PC-3 (cell line): ENCODE data around the gene THEMIS. TPM values are rescaled to one million over a fixed set of nuclear protein-coding genes. Genes with fewer than 3 reads are reported as not detected.

Experiments
- ATAC-seq: fragments of 200-7000 bp; cut with Tn5 transposase; 2 replicates; pipeline ENCODE4 v1.9.1; 2020; ENCODE audit warnings: mild to moderate bottlenecking, moderate library complexity
- Bru-seq: library from RNA; stranded (reverse); fragments of 400-500 nt; gene quantifications from one replicate; lab custom pipeline; 2021; lab: Mats Ljungman, UMichigan
- BruChase-seq, 2 experiments: library from RNA; stranded (reverse); fragments of 400-500 nt; gene quantifications; one replicate each; lab custom pipeline; 2021; lab: Mats Ljungman, UMichigan
- BruUV-seq: library from RNA; stranded (reverse); fragments of 400-500 nt; replicated peaks from 2 replicates; lab custom pipeline; 2021; lab: Mats Ljungman, UMichigan
- CTCF ChIA-PET: fragments of 300-600 bp; sonication (Branson Sonifier 250); formaldehyde crosslinking; loops from one replicate; lab custom pipeline; 2022; ENCODE audit warnings: antibody characterized with exemption; lab: Charles Lee
- POLR2A ChIA-PET: fragments of 300-600 bp; sonication (Branson Sonifier 250); formaldehyde crosslinking; loops from one replicate; lab custom pipeline; 2022; ENCODE audit warnings: antibody characterized with exemption; ENCODE audit not compliant: unreplicated experiment; lab: Charles Lee
- DNase-seq: peaks from one replicate; pipeline ENCODE4 v3.0.0-alpha.2; 2015
- H2AFZ ChIP-seq: fragments of 300-600 bp; sonication (generic); 2 replicates; pipeline ENCODE4 v1.6.0; 2016; ENCODE audit warnings: antibody characterized with exemption, low read length
- H3F3A ChIP-seq: fragments of 300-600 bp; sonication (generic); one replicate; pipeline ENCODE4 v1.6.0; 2017; ENCODE audit warnings: antibody characterized with exemption, low read length, control low read depth, mild to moderate bottlenecking; ENCODE audit not compliant: unreplicated experiment
- H3K27ac ChIP-seq: fragments of 300-600 bp; sonication (generic); 2 replicates; pipeline ENCODE4 v1.5.1; 2016; ENCODE audit warnings: mild to moderate bottlenecking, low read length
- H3K27me3 ChIP-seq: fragments of 300-600 bp; sonication (generic); 2 replicates; pipeline ENCODE4 v1.6.1; 2016; ENCODE audit warnings: low read length, mixed read lengths
- H3K36me3 ChIP-seq: fragments of 300-600 bp; sonication (generic); 2 replicates; pipeline ENCODE4 v1.6.1; 2016; ENCODE audit warnings: low read depth, mixed run types, low read length, mixed read lengths
- H3K4me1 ChIP-seq: fragments of 300-600 bp; sonication (generic); 2 replicates; pipeline ENCODE4 v1.5.1; 2016; ENCODE audit warnings: low read length; ENCODE audit not compliant: insufficient read depth
- H3K4me2 ChIP-seq: fragments of 300-600 bp; sonication (generic); 2 replicates; pipeline ENCODE4 v1.6.0; 2016; ENCODE audit warnings: low read length
- H3K4me3 ChIP-seq: fragments of 300-600 bp; sonication (generic); 2 replicates; pipeline ENCODE4 v1.5.1; 2016; ENCODE audit warnings: mild to moderate bottlenecking, low read length, mixed read lengths
- H3K79me2 ChIP-seq: fragments of 300-600 bp; sonication (generic); 2 replicates; pipeline ENCODE4 v1.6.1; 2017; ENCODE audit warnings: low read length, mixed read lengths
- H3K9ac ChIP-seq: fragments of 300-600 bp; sonication (generic); 2 replicates; pipeline ENCODE4 v1.6.0; 2016; ENCODE audit warnings: mild to moderate bottlenecking, low read length
- H3K9me2 ChIP-seq: fragments of 300-600 bp; sonication (generic); replicated peaks from 2 replicates; pipeline ENCODE4 v1.6.1; 2016; ENCODE audit warnings: mixed run types, low read length, mixed read lengths
- H3K9me3 ChIP-seq: fragments of 300-600 bp; sonication (generic); 2 replicates; pipeline ENCODE4 v1.6.1; 2016; ENCODE audit warnings: low read length, mixed read lengths
- H4K20me1 ChIP-seq: fragments of 300-600 bp; sonication (generic); 2 replicates; pipeline ENCODE4 v1.6.1; 2016; ENCODE audit warnings: low read length, mixed read lengths
- EZH2 ChIP-seq: fragments of 300-600 bp; sonication (generic); IDR thresholded peaks from one replicate; pipeline ENCODE4 v1.6.1; 2017; ENCODE audit warnings: antibody characterized with exemption, mild to moderate bottlenecking, low read length; ENCODE audit not compliant: unreplicated experiment
- EZH2phosphoT487 ChIP-seq: fragments of 300-600 bp; sonication (generic); IDR thresholded peaks from 2 replicates; pipeline ENCODE4 v1.6.1; 2018; ENCODE audit warnings: mild to moderate bottlenecking, antibody characterized with exemption, low read length, borderline replicate concordance
- intact Hi-C: fragments of 100-400 bp; cut with micrococcal nuclease; formaldehyde crosslinking; loops from 2 replicates; pipeline ENCODE4 v1.9.0; 2023
- long read RNA-seq: library from polyadenylated mRNA; unstranded; transcript quantifications from one replicate; pipeline ENCODE4 v2.0.0, GENCODE V29; 2021; ENCODE audit not compliant: unreplicated experiment
- total RNA-seq: library from RNA; depleted of rRNA; stranded (reverse); fragments of >200 nt; gene quantifications from 2 replicates; pipeline ENCODE4 v1.2.3, GENCODE V29; 2014; rRNA removed
- TF ChIP-seq, protein P1 (sequence below): fragments of 300-600 bp; sonication (generic); conservative IDR thresholded peaks from 2 replicates; pipeline ENCODE4 v1.5.1; 2017; ENCODE audit warnings: antibody characterized with exemption, low read depth, mild to moderate bottlenecking, low read length

Gene THEMIS, protein sequence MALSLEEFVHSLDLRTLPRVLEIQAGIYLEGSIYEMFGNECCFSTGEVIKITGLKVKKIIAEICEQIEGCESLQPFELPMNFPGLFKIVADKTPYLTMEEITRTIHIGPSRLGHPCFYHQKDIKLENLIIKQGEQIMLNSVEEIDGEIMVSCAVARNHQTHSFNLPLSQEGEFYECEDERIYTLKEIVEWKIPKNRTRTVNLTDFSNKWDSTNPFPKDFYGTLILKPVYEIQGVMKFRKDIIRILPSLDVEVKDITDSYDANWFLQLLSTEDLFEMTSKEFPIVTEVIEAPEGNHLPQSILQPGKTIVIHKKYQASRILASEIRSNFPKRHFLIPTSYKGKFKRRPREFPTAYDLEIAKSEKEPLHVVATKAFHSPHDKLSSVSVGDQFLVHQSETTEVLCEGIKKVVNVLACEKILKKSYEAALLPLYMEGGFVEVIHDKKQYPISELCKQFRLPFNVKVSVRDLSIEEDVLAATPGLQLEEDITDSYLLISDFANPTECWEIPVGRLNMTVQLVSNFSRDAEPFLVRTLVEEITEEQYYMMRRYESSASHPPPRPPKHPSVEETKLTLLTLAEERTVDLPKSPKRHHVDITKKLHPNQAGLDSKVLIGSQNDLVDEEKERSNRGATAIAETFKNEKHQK
- total RNA-seq (not detected in 2 replicates), Bru-seq, nascent RNA (percentile 5 among the genes with signal in this experiment), BruChase-seq, experiment 1, labeled RNA remaining after a 6-hour chase (percentile 18 among the genes with signal in this experiment), BruChase-seq, experiment 2, labeled RNA remaining after a 2-hour chase (percentile 28 among the genes with signal in this experiment)
- long read RNA-seq, result 0 reads

DNA sequence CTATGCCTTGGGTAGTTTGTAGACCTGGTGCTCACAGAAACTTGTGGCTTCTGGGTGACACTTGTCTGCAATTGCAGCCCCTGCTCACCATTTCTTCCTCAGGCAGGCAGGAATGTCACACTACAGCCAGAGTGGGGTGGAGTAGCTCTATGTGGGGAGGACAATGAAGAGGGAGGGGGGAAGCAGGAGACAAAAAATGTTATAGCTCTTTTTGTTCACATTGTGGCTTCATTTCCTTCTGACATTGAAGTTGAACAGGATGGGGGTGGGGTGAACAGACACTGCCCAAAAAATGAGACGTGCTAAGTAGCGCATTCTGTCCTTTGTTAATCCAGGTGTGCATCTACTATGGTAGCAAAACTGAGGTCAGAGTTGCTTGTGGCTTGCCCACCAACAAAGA, at the start of gene THEMIS:
THEMIS (minus strand) TSS at position 124 of the 400 bp plus-strand sequence. CDS start 126 bp downstream, outside the sequence.
- DNase-seq (no peak), ATAC-seq (no peak)
- Histone ChIP-seq H3K9me2 (no peaks in the 10 kb centered on the region), H3K27ac (no peak within 1 kb of the TSS), H4K20me1 (no peaks in the 10 kb centered on the region), H3K36me3 (no peaks in the 10 kb centered on the region), H3K4me1 (no peaks in the 10 kb centered on the region), H3K4me3 (no peak within 1 kb of the TSS), H2AFZ (no peak within 1 kb of the TSS), H3K79me2 (no peaks in the 10 kb centered on the region), H3K4me2 (no peak within 1 kb of the TSS), H3F3A (no peaks in the 10 kb centered on the region), H3K9me3 (no peaks in the 10 kb centered on the region), H3K9ac (no peak within 1 kb of the TSS), H3K27me3 (no peaks in the 10 kb centered on the region)
- ChIA-PET CTCF (no interaction called here), POLR2A (no interaction called here)
- TF ChIP-seq EZH2 (no peak), EZH2phosphoT487 (no peak)
- TF ChIP-seq, protein P1, sequence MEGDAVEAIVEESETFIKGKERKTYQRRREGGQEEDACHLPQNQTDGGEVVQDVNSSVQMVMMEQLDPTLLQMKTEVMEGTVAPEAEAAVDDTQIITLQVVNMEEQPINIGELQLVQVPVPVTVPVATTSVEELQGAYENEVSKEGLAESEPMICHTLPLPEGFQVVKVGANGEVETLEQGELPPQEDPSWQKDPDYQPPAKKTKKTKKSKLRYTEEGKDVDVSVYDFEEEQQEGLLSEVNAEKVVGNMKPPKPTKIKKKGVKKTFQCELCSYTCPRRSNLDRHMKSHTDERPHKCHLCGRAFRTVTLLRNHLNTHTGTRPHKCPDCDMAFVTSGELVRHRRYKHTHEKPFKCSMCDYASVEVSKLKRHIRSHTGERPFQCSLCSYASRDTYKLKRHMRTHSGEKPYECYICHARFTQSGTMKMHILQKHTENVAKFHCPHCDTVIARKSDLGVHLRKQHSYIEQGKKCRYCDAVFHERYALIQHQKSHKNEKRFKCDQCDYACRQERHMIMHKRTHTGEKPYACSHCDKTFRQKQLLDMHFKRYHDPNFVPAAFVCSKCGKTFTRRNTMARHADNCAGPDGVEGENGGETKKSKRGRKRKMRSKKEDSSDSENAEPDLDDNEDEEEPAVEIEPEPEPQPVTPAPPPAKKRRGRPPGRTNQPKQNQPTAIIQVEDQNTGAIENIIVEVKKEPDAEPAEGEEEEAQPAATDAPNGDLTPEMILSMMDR, result no peak
- intact Hi-C loops, result no loop called here
- BruUV-seq, result no TSS peak

DNA sequence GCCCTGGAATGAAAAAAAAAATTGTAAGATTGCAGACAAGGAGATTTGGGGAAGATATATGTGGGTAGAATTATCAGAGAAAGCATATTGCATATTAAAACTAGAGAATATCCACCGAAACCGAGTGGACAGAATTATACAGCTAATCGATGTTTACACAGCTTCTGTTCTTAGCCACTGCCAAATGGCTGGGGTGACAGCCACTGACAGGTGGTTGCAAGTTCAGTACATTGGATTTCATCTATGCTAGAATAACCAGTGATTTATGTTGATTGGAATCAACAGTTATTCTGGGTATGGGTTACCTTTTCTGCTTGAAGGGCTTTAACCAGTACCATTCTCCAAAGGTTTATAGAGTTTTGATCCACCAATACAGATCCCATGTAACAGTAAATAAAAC, 48.4 kb upstream of the THEMIS start:
- Histone ChIP-seq H3K79me2 (no peaks in the 10 kb centered on the region), H2AFZ (no peak overlapping the region), H3F3A (no peaks in the 10 kb centered on the region), H3K27me3 (no peaks in the 10 kb centered on the region), H4K20me1 (no peaks in the 10 kb centered on the region), H3K27ac (no peak overlapping the region), H3K9me2 (no peaks in the 10 kb centered on the region), H3K4me3 (no peak overlapping the region), H3K4me2 (no peak overlapping the region), H3K36me3 (no peaks in the 10 kb centered on the region), H3K9ac (no peak overlapping the region), H3K4me1 (no peaks in the 10 kb centered on the region), H3K9me3 (no peaks in the 10 kb centered on the region)
- DNase-seq (no peak), ATAC-seq (no peak)
- no TSS peak for BruUV-seq
- POLR2A ChIA-PET, result no interaction called here
- TF ChIP-seq, protein P1, result no peak
- TF ChIP-seq EZH2phosphoT487 (no peak), EZH2 (no peak)
- intact Hi-C loops, result no loop called here
- CTCF ChIA-PET, result no interaction called here
